Endometrial microvascular endothelial cells (primary cell): ENCODE measurements around the gene SMAD3. TPM values are rescaled to one million over a fixed set of nuclear protein-coding genes. Genes with fewer than 3 reads are reported as not detected.
"Not testable (repeated sequence)": the region's sequence is repeated elsewhere in the genome, so short reads cannot be mapped to it uniquely, and the experiment has no call there.

Experiments used
- in situ Hi-C: cut with HindIII; loops from 2 replicates; pipeline ENCODE4 v1.10.0; 2017; ENCODE audit warnings: low sequenced_read_pairs, low pct_unique_long_range_greater_than_20kb; ENCODE audit errors: inconsistent ontology term
- total RNA-seq: library from RNA; depleted of rRNA; stranded (reverse); fragments of >200 nt; gene quantifications from one replicate; pipeline ENCODE4 v1.2.3, GENCODE V29; 2015; ENCODE audit errors: inconsistent ontology term

SMAD3 gene
- total RNA-seq, 1 donor from 2014 or later: 79.0 TPM

- in situ Hi-C loops: loop anchor here (10.0 kb wide), 2 partner anchors 70 to 160 kb away; no protein-coding TSS in a partner anchor
Observed at GRCh38 chr15:67145312-67145610, 79.9 kb downstream of the SMAD3 start.

- in situ Hi-C loops: loop anchor here (10.0 kb wide), 2 partner anchors 71 to 159 kb away; no protein-coding TSS in a partner anchor
Observed at GRCh38 chr15:67145710-67146109, 80.3 kb downstream of the SMAD3 start.

GRCh38 chr15:67146234-67146633, 80.8 kb downstream of the SMAD3 start:
- in situ Hi-C loops: loop anchor here (10.0 kb wide), 2 partner anchors 71 to 159 kb away; no protein-coding TSS in a partner anchor

GRCh38 chr15:67146875-67147381, 81.5 kb downstream of the SMAD3 start:
- in situ Hi-C loops: loop anchor here (10.0 kb wide), 2 partner anchors 72 to 158 kb away; no protein-coding TSS in a partner anchor

- in situ Hi-C loops: loop anchor here (10.0 kb wide), 2 partner anchors 73 to 157 kb away; no protein-coding TSS in a partner anchor
Observed at GRCh38 chr15:67147396-67147949, 82.1 kb downstream of the SMAD3 start.

GRCh38 chr15:67148196-67148701, 82.8 kb downstream of the SMAD3 start:
- in situ Hi-C loops: loop anchor here (10.0 kb wide), 2 partner anchors 73 to 157 kb away; no protein-coding TSS in a partner anchor

GRCh38 chr15:67149068-67149772, 83.8 kb downstream of the SMAD3 start:
- in situ Hi-C loops: loop anchor here (10.0 kb wide), 2 partner anchors 74 to 156 kb away; no protein-coding TSS in a partner anchor

- in situ Hi-C loops: loop anchor here (10.0 kb wide), 2 partner anchors 75 to 155 kb away; no protein-coding TSS in a partner anchor
Observed at GRCh38 chr15:67149773-67150022, 84.3 kb downstream of the SMAD3 start.

- in situ Hi-C loops: no loop called here
Observed at GRCh38 chr15:67150023-67150860, 84.8 kb downstream of the SMAD3 start.

- in situ Hi-C loops: no loop called here
Observed at GRCh38 chr15:67152429-67152828, 87.0 kb downstream of the SMAD3 start.

- in situ Hi-C loops: not testable (repeated sequence)
Observed at GRCh38 chr15:67153044-67153443, 87.6 kb downstream of the SMAD3 start.

- in situ Hi-C loops: no loop called here
Observed at GRCh38 chr15:67154249-67154648, 88.8 kb downstream of the SMAD3 start.

- in situ Hi-C loops: no loop called here
Observed at GRCh38 chr15:67156426-67156825, 91.0 kb downstream of the SMAD3 start.

- in situ Hi-C loops: no loop called here
Observed at GRCh38 chr15:67156834-67157233, 91.4 kb downstream of the SMAD3 start.

GRCh38 chr15:67157521-67158252, 92.3 kb downstream of the SMAD3 start:
- in situ Hi-C loops: no loop called here

GRCh38 chr15:67158367-67158766, 93.0 kb downstream of the SMAD3 start:
- in situ Hi-C loops: no loop called here

- in situ Hi-C loops: no loop called here
Observed at GRCh38 chr15:67161412-67161811, 96.0 kb downstream of the SMAD3 start.

- in situ Hi-C loops: no loop called here
Observed at GRCh38 chr15:67161881-67162280, 96.5 kb downstream of the SMAD3 start.

- in situ Hi-C loops: no loop called here
Observed at GRCh38 chr15:67163180-67163579, 97.8 kb downstream of the SMAD3 start.
